SW480 (cell line): ENCODE results near the gene LMTK2.
A peak's percentile ranks its signal among the peaks of the same experiment; 100 is the strongest.

Experiments
- DNase-seq: peaks from one replicate; pipeline ENCODE4 v3.0.0-alpha.2; 2016; ENCODE audit warnings: low spot score

Gene LMTK2

GRCh38 chr7:98137134-98137825 is 30.6 kb downstream of the LMTK2 start:
- DNase-seq = no peak

- no peak for DNase-seq
Measured at GRCh38 chr7:98137826-98138151, 31.1 kb downstream of the LMTK2 start.

- no peak for DNase-seq
Measured at GRCh38 chr7:98138672-98139071, 32.0 kb downstream of the LMTK2 start.

GRCh38 chr7:98142658-98143057 is 36.0 kb downstream of the LMTK2 start:
- DNase-seq = no peak

- DNase-seq = no peak
Measured at GRCh38 chr7:98148607-98149006, 41.9 kb downstream of the LMTK2 start.

- DNase-seq = no peak
Measured at GRCh38 chr7:98149116-98149692, 42.5 kb downstream of the LMTK2 start.

- no peak for DNase-seq
Measured at GRCh38 chr7:98151884-98152283, 45.2 kb downstream of the LMTK2 start.

- DNase-seq = no peak
Measured at GRCh38 chr7:98156700-98157099, 50.0 kb downstream of the LMTK2 start.

- no peak for DNase-seq
Measured at GRCh38 chr7:98157761-98158160, 51.1 kb downstream of the LMTK2 start.

GRCh38 chr7:98162758-98163157 is 56.1 kb downstream of the LMTK2 start:
- DNase-seq = no peak

- no peak for DNase-seq
Measured at GRCh38 chr7:98163269-98163668, 56.6 kb downstream of the LMTK2 start.

GRCh38 chr7:98163704-98164494 is 57.2 kb downstream of the LMTK2 start:
- DNase-seq = no peak

GRCh38 chr7:98165827-98166667 is 59.4 kb downstream of the LMTK2 start:
- DNase-seq = peak; percentile 75

- no peak for DNase-seq
Measured at GRCh38 chr7:98166668-98166970, 60.0 kb downstream of the LMTK2 start.

- no peak for DNase-seq
Measured at GRCh38 chr7:98167653-98168052, 61.0 kb downstream of the LMTK2 start.

- peak; percentile 96 for DNase-seq
Measured at GRCh38 chr7:98168181-98168903, 61.7 kb downstream of the LMTK2 start.

- DNase-seq = no peak
Measured at GRCh38 chr7:98168904-98169621, 62.4 kb downstream of the LMTK2 start.

GRCh38 chr7:98170966-98171365 is 64.3 kb downstream of the LMTK2 start:
- no peak for DNase-seq

GRCh38 chr7:98171449-98171848 is 64.8 kb downstream of the LMTK2 start:
- DNase-seq = no peak

GRCh38 chr7:98174334-98175259 is 67.9 kb downstream of the LMTK2 start:
- no peak for DNase-seq
